Neutrophil (primary cell): ENCODE results near the gene DMD.

ENCODE experiments used
- H3K27ac ChIP-seq: fragments of 200-600 bp; sonication (generic); 2 replicates; pipeline ENCODE4 v1.5.1; 2016; ENCODE audit warnings: mild to moderate bottlenecking, moderate library complexity
- H3K27me3 ChIP-seq: fragments of 200-600 bp; sonication (generic); 2 replicates; pipeline ENCODE4 v1.6.0; 2016; ENCODE audit warnings: mild to moderate bottlenecking
- H3K36me3 ChIP-seq: fragments of 200-600 bp; sonication (generic); 2 replicates; pipeline ENCODE4 v1.5.1; 2017
- H3K4me1 ChIP-seq, 2 experiments: fragments of 200-600 bp in 1 of 2; sonication (generic) in 1 of 2; 1 replicate in 1 of 2; 2 replicates in 1 of 2; pipeline versions ENCODE4 v1.5.1 to v1.6.1; 2013 to 2016; ENCODE audit warnings: low read depth in 1 of 2, low read length in 1 of 2, mild to moderate bottlenecking in 1 of 2, moderate library complexity in 1 of 2; ENCODE audit not compliant: control insufficient read depth in 1 of 2, insufficient read depth in 1 of 2
- H3K4me3 ChIP-seq, 2 experiments: fragments of 200-600 bp in 1 of 2; sonication (generic) in 1 of 2; 1 replicate in 1 of 2; 2 replicates in 1 of 2; pipeline ENCODE4 v1.5.1; 2013 to 2016; ENCODE audit warnings: low read depth in 1 of 2, low read length in 1 of 2, mild to moderate bottlenecking in 1 of 2, moderate library complexity in 1 of 2
- H3K9me3 ChIP-seq: fragments of 200-600 bp; sonication (generic); 2 replicates; pipeline ENCODE4 v1.5.1; 2016
- CTCF ChIP-seq: fragments of 200-600 bp; sonication (generic); IDR thresholded peaks from 2 replicates; pipeline ENCODE4 v1.5.1; 2016; ENCODE audit warnings: antibody characterized with exemption

Gene DMD

DNA sequence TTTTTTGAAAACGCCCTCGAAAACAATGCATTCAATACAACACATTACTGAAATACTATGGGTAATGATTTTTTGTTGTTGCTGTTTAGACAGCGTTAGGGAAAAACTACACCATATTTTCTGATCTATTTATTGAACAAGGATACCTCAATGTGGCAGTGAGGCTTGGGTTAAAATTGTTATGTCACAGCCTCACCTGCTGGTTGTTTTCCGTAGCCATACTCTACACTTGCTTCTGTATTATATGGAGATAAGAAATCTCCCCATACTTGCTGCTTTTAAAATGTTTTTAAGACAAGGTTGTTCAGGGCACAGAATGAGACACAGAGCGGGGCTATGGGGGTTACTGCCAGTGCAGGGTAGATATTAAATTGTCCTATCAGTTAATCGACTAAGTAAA lies 1917.9 kb downstream of the DMD start:
- Histone ChIP-seq H3K27ac (no peak overlapping the region), H3K4me1 (no peaks in the 10 kb centered on the region), H3K9me3 (no peaks in the 10 kb centered on the region), H3K4me3 (no peak overlapping the region), H3K27me3 (no peaks in the 10 kb centered on the region), H3K36me3 (no peaks in the 10 kb centered on the region)
- TF ChIP-seq CTCF, result no peak

DNA sequence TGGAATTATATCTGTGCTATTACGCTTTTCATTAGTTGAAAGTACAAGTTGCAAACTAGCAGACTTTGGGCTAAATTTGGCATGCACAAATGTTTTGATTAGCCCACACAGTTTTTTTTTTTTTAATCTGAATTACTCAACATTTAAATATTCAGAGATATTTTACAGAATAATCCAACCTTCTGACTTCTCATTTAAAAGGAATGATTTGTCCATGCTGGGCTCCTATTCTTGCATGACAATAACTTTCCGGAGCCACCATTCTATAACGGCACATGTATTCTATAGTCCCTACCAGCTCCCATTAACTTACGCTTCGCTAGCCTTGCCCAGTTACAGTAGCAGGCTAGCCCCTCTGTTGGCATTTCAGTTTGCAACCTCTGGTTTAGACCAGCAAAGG lies 1920.2 kb downstream of the DMD start:
- Histone ChIP-seq H3K4me3 (no peak overlapping the region), H3K4me1 (no peaks in the 10 kb centered on the region), H3K36me3 (no peaks in the 10 kb centered on the region), H3K9me3 (no peaks in the 10 kb centered on the region), H3K27me3 (no peaks in the 10 kb centered on the region), H3K27ac (no peak overlapping the region)
- no peak for TF ChIP-seq CTCF

DNA sequence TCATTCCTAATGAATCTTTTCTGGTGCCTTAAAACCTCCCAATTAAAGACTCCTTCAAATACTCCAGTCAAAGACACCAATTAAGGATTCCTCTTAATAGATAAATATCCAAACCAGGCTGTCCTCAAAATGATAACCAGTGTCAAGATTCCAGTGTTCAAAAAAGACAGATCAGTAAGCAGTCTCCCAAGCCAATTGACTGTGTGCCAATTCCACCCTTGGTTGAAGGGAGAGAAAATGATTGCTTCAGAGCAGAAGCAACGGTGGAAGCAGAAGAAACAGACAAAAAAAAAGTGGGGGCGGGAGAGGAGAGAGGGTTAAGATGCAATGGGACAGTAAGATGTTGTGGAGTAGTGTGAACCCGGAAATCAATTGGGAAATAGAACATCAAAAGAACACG lies 1923.5 kb downstream of the DMD start:
- Histone ChIP-seq H3K27ac (no peak overlapping the region), H3K9me3 (no peaks in the 10 kb centered on the region), H3K4me3 (no peak overlapping the region), H3K36me3 (no peaks in the 10 kb centered on the region), H3K27me3 (no peaks in the 10 kb centered on the region), H3K4me1 (no peaks in the 10 kb centered on the region)
- no peak for TF ChIP-seq CTCF

- H3K36me3 ChIP-seq, result no peaks in the 10 kb centered on the region
- no peak overlapping the region for H3K27ac ChIP-seq
- no peaks in the 10 kb centered on the region for H3K27me3 ChIP-seq
- H3K9me3 ChIP-seq, result no peaks in the 10 kb centered on the region
- no peak overlapping the region for H3K4me3 ChIP-seq
- no peak for TF ChIP-seq CTCF
- no peaks in the 10 kb centered on the region for H3K4me1 ChIP-seq
Measured at GRCh38 chrX:31280580-31280979, 1930.8 kb downstream of the DMD start.

- H3K36me3 ChIP-seq, result no peaks in the 10 kb centered on the region
- H3K27me3 ChIP-seq, result no peaks in the 10 kb centered on the region
- H3K4me1 ChIP-seq, result no peaks in the 10 kb centered on the region
- no peak overlapping the region for H3K27ac ChIP-seq
- no peak overlapping the region for H3K4me3 ChIP-seq
- TF ChIP-seq CTCF, result no peak
- no peaks in the 10 kb centered on the region for H3K9me3 ChIP-seq
Measured at GRCh38 chrX:31279359-31279758, 1932.0 kb downstream of the DMD start.

DNA sequence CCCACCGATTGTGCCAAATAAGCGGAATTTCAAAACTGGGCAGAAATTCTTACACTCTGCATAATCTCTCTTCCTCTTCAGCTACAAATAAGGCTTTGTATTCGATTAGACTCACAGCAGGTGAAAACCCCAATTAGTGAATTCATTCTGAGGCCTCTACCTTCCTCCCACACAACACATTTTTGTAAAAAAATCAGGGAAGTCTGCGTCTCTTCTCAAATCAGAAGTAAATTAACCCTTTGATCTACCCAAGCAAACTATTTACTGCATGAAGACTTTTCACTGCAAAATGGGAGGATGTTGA lies 1938.9 kb downstream of the DMD start:
- no peaks in the 10 kb centered on the region for H3K9me3 ChIP-seq
- H3K4me1 ChIP-seq, result no peaks in the 10 kb centered on the region
- H3K4me3 ChIP-seq, result no peak overlapping the region
- no peak overlapping the region for H3K27ac ChIP-seq
- H3K36me3 ChIP-seq, result no peaks in the 10 kb centered on the region
- TF ChIP-seq CTCF, result no peak
- peaks cover 16% of the 10 kb centered on the region for H3K27me3 ChIP-seq
